OCI-LY1 (cell line): ENCODE data around the gene BRF1.

Experiments
- H2AFZ ChIP-seq: fragments of 200-600 bp; sonication (generic), shearing (Covaris generic); 2 replicates; pipeline ENCODE4 v1.6.0; 2014; ENCODE audit warnings: antibody characterized with exemption, mild to moderate bottlenecking, low read length
- H3F3A ChIP-seq: fragments of 200-600 bp; sonication (generic), shearing (Covaris generic); 2 replicates; pipeline ENCODE4 v1.6.0; 2014; ENCODE audit warnings: mild to moderate bottlenecking, antibody characterized with exemption, low read length, moderate library complexity; ENCODE audit not compliant: insufficient read depth
- H3K27ac ChIP-seq: fragments of 200-600 bp; sonication (generic); 2 replicates; pipeline ENCODE4 v1.5.1; 2014; ENCODE audit warnings: low read length, mixed run types, mild to moderate bottlenecking, low read depth; ENCODE audit not compliant: poor library complexity, severe bottlenecking
- H3K27me3 ChIP-seq: fragments of 200-600 bp; sonication (generic); 2 replicates; pipeline ENCODE4 v1.6.0; 2014; ENCODE audit warnings: antibody characterized with exemption, mild to moderate bottlenecking, low read length, moderate library complexity; ENCODE audit not compliant: insufficient read depth
- H3K36me3 ChIP-seq: fragments of 200-600 bp; sonication (generic); 2 replicates; pipeline ENCODE4 v1.6.1; 2014; ENCODE audit warnings: mild to moderate bottlenecking, antibody characterized with exemption, low read length, moderate library complexity, mixed read lengths; ENCODE audit not compliant: insufficient read depth
- H3K4me1 ChIP-seq: fragments of 200-600 bp; sonication (generic); 2 replicates; pipeline ENCODE4 v1.5.1; 2014; ENCODE audit warnings: mild to moderate bottlenecking, low read length, moderate library complexity; ENCODE audit not compliant: insufficient read depth, severe bottlenecking
- H3K4me2 ChIP-seq: fragments of 200-600 bp; sonication (generic), shearing (Covaris generic); 2 replicates; pipeline ENCODE4 v1.6.1; 2014; ENCODE audit warnings: low read length
- H3K4me3 ChIP-seq: fragments of 200-600 bp; sonication (generic); 2 replicates; pipeline ENCODE4 v1.5.1; 2014; ENCODE audit warnings: low read length, low read depth, mild to moderate bottlenecking, mixed read lengths; ENCODE audit not compliant: poor library complexity, severe bottlenecking
- H3K79me2 ChIP-seq: fragments of 200-600 bp; shearing (Covaris generic); 2 replicates; pipeline ENCODE4 v1.6.1; 2016; ENCODE audit warnings: mixed run types, low read length, mixed read lengths; ENCODE audit not compliant: insufficient read depth
- H3K9ac ChIP-seq: fragments of 200-600 bp; sonication (generic), shearing (Covaris generic); 2 replicates; pipeline ENCODE4 v1.6.1; 2014; ENCODE audit warnings: mild to moderate bottlenecking, low read length, mixed read lengths
- H3K9me2 ChIP-seq: fragments of 200-600 bp; sonication (generic), shearing (Covaris generic); 2 replicates; pipeline ENCODE4 v1.6.1; 2014; ENCODE audit warnings: low read depth, mild to moderate bottlenecking, low read length, mixed read lengths
- H3K9me3 ChIP-seq: fragments of 200-600 bp; shearing (Covaris generic); 2 replicates; pipeline ENCODE4 v1.6.1; 2014; ENCODE audit warnings: low read length, mixed read lengths
- H4K20me1 ChIP-seq: fragments of 200-600 bp; sonication (generic), shearing (Covaris generic); 2 replicates; pipeline ENCODE4 v1.6.0; 2016; ENCODE audit warnings: mild to moderate bottlenecking, low read length; ENCODE audit not compliant: insufficient read depth
- EZH2 ChIP-seq: fragments of 200-600 bp; sonication (generic), shearing (Covaris generic); IDR thresholded peaks from 2 replicates; pipeline ENCODE4 v1.8.0; 2017; ENCODE audit warnings: borderline replicate concordance, mixed run types, mild to moderate bottlenecking, antibody characterized with exemption, low read length, moderate library complexity, mixed read lengths
- TF ChIP-seq, protein P1 (sequence below): fragments of 200-600 bp; sonication (generic), shearing (Covaris generic); IDR thresholded peaks from 2 replicates; pipeline ENCODE4 v1.5.1; 2017; ENCODE audit warnings: mild to moderate bottlenecking, antibody characterized with exemption, low read length, moderate library complexity, mixed read lengths

BRF1 gene

DNA sequence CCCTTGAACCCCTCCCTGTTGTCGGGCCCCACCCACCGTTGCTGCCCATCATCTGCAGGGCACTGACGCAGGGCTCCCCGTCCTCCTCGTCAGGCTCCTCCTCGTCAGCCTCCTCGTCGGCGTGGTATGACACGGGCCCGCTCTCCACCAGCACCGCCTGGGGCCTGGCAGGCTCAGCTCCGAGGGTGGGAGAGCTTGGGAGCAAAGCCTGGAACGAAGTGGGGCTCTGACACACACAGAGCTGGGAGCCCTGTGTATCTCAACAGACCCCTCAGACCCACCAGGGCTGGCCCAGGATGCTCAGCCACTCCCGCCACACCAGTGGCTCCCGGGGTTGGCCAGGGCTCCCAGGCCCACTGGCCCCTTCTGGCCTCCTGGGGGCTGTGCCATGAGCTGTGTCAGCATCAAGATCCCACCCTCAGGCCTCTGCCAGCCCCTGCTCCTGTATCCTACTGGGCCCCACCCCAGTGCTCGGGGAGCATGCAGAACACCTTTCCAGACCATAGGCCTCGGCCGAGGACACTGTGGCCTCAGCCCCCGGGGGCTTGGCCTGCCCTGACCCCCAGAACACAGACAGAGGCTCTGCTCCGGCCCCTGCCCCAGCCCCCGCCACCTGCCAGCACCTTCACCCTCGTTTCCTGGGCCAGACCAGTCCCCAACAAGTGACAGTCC lies 89.6 kb downstream of the BRF1 start:
- Histone ChIP-seq H3K79me2 (no peaks in the 10 kb centered on the region), H4K20me1 (no peaks in the 10 kb centered on the region), H3K4me2 (no peak overlapping the region), H3F3A (no peaks in the 10 kb centered on the region), H3K4me1 (no peaks in the 10 kb centered on the region), H3K4me3 (no peak overlapping the region), H3K27me3 (no peaks in the 10 kb centered on the region), H3K9ac (no peak overlapping the region), H2AFZ (no peak overlapping the region), H3K36me3 (0 out of 2 replicates have a peak, but pooled peaks cover 3% of the 10 kb centered on the region), H3K9me2 (no peaks in the 10 kb centered on the region), H3K9me3 (no peaks in the 10 kb centered on the region), H3K27ac (no peak overlapping the region)
- TF ChIP-seq, protein P1, sequence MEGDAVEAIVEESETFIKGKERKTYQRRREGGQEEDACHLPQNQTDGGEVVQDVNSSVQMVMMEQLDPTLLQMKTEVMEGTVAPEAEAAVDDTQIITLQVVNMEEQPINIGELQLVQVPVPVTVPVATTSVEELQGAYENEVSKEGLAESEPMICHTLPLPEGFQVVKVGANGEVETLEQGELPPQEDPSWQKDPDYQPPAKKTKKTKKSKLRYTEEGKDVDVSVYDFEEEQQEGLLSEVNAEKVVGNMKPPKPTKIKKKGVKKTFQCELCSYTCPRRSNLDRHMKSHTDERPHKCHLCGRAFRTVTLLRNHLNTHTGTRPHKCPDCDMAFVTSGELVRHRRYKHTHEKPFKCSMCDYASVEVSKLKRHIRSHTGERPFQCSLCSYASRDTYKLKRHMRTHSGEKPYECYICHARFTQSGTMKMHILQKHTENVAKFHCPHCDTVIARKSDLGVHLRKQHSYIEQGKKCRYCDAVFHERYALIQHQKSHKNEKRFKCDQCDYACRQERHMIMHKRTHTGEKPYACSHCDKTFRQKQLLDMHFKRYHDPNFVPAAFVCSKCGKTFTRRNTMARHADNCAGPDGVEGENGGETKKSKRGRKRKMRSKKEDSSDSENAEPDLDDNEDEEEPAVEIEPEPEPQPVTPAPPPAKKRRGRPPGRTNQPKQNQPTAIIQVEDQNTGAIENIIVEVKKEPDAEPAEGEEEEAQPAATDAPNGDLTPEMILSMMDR = no peak
- no peak for TF ChIP-seq EZH2

DNA sequence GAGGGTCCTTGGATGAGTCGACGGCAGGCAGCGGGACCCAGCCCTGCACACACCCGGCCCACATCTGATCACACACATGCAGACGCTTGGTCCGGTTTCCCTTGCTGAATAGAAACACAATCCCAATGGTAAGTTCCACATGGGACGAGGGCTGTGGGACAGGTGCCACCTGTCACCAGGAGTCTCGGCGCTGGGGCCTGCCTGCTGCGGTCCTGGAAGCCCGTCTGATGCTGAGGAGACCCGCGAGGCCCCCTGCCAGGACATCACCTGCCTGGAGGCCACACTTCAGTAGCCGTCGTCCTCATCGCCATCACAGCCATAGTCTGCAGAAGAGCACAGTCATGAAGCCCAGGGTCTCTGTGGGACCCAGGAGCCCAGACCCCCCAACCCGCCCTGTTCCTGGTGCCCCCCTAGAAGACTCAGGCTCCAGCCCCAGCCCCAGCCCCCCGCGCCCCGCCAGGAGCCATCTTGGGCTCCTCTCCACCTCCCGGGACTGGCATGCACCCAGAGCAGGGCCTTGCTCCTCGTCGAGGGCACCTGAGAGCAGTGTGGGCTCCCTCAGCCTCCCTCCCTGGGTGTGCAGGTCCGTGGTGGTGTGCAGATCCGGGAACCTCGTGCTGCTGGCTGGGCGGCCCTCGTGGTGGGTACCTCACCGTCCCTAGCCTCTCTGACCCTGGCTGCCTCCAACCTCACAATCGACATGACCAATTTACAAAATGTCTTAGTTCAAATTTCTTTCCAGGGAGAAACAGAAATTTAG lies 90.4 kb downstream of the BRF1 start:
- no peaks in the 10 kb centered on the region for H3K9me2 ChIP-seq
- no peaks in the 10 kb centered on the region for H4K20me1 ChIP-seq
- H3K4me2 ChIP-seq = no peak overlapping the region

DNA sequence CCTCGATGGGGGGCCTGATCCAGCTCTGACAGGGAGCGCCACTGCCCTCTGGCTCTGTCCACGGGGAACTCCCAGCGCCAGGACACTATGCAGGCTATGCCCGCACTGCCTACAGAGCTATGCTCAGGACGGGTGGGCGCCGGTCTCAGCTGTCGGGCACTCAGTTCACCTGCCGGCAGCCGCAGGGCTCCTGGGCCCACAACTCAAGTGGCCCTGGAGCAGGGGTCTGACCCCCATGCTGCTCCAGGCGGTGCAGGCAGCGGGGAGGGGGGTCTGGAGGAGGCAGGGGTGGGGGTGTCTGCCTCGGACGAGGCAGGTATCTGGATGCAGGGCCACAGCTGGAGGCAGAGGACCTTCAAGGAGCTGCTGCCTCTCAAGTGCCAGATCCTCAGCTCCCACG lies 91.2 kb downstream of the BRF1 start:
- TF ChIP-seq, protein P1 = no peak
- no peak for TF ChIP-seq EZH2
- Histone ChIP-seq H3K9me2 (no peaks in the 10 kb centered on the region), H3K79me2 (no peaks in the 10 kb centered on the region), H2AFZ (no peak overlapping the region), H3K27me3 (no peaks in the 10 kb centered on the region), H3K4me3 (no peak overlapping the region), H3K36me3 (0 out of 2 replicates have a peak, but pooled peaks cover 3% of the 10 kb centered on the region), H3K27ac (no peak overlapping the region), H3K9ac (no peak overlapping the region), H3K9me3 (no peaks in the 10 kb centered on the region), H3F3A (no peaks in the 10 kb centered on the region), H4K20me1 (no peaks in the 10 kb centered on the region), H3K4me1 (no peaks in the 10 kb centered on the region), H3K4me2 (no peak overlapping the region)

More for the DNA sequence above, 90.4 kb downstream of the BRF1 start:
- Histone ChIP-seq H3K9me3 (no peaks in the 10 kb centered on the region), H3K4me3 (no peak overlapping the region), H3K9ac (no peak overlapping the region), H2AFZ (no peak overlapping the region), H3K27ac (no peak overlapping the region), H3F3A (no peaks in the 10 kb centered on the region), H3K79me2 (no peaks in the 10 kb centered on the region), H3K4me1 (no peaks in the 10 kb centered on the region), H3K36me3 (0 out of 2 replicates have a peak, but pooled peaks cover 3% of the 10 kb centered on the region), H3K27me3 (no peaks in the 10 kb centered on the region)
- no peak for TF ChIP-seq EZH2
- TF ChIP-seq, protein P1 = no peak
